ENCODE data around the gene CFD. TPM values are rescaled to one million over a fixed set of nuclear protein-coding genes. Genes with fewer than 3 reads are reported as not detected.
"Not testable (repeated sequence)": the region's sequence is repeated elsewhere in the genome, so short reads cannot be mapped to it uniquely, and the experiment has no call there.

CFD gene
- total RNA-seq, 2 experiments from 2014 or later: 0.60 to 1.4 TPM

- intact Hi-C loops (cut with micrococcal nuclease): no loop called here
- TF ChIP-seq CTCF (IDR thresholded peaks at IDR 0.05): no peak
- POLR2A ChIA-PET: no interaction called here
- no peak for DNase-seq
- H3K4me3 Mint-ChIP-seq: no peak overlapping the region
- peaks cover 3% of the 10 kb centered on the region for H3K4me1 Mint-ChIP-seq (ENCODE audit: low read depth)
- no peaks in the 10 kb centered on the region for H3K9me3 Mint-ChIP-seq
- CTCF ChIA-PET: no interaction called here
- no peaks in the 10 kb centered on the region for H3K36me3 Mint-ChIP-seq (ENCODE audit: low read depth)
- peaks cover 35% of the 10 kb centered on the region for H3K27me3 Mint-ChIP-seq
- no peak for ATAC-seq
- H3K27ac Mint-ChIP-seq: no peak overlapping the region
These were observed 15.5 kb upstream of the CFD start for GRCh38 chr19:843836-844545.

DNA sequence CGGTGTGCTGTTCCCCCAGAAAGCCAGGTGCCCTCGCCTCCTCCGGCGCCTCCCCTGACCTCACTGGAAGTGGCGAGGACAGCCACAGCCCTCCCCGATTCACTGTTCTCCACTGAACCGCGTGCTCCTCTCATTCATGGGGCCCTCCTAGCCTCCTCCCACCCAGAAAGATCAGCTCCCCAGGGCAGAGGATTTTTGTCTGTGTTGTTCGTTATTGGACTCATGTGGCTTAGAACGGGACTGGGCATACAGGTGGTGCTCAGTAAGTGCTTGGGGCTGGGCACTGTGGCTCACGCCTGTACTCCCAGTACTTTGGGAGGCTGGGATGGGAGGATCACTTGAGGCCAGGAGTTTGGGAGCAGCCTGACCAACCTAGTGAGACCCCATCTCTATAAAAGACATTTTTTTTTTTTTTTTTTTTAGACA, 14.9 kb upstream of the CFD start:
- intact Hi-C loops (cut with micrococcal nuclease): no loop called here
- H3K9me3 Mint-ChIP-seq: no peaks in the 10 kb centered on the region
- no peak for DNase-seq
- H3K27ac Mint-ChIP-seq: no peak overlapping the region
- no peak for TF ChIP-seq CTCF (IDR thresholded peaks at IDR 0.05)
- no peaks in the 10 kb centered on the region for H3K36me3 Mint-ChIP-seq (ENCODE audit: low read depth)
- H3K4me1 Mint-ChIP-seq (ENCODE audit: low read depth): peaks cover 3% of the 10 kb centered on the region
- POLR2A ChIA-PET: no interaction called here
- ATAC-seq: no peak
- CTCF ChIA-PET: interaction anchor here (1.4 kb wide), 1 partner anchor 12 kb away, joined by 5 read pairs; no protein-coding TSS in a partner anchor
- H3K4me3 Mint-ChIP-seq: no peak overlapping the region
- H3K27me3 Mint-ChIP-seq: peaks cover 38% of the 10 kb centered on the region

DNA sequence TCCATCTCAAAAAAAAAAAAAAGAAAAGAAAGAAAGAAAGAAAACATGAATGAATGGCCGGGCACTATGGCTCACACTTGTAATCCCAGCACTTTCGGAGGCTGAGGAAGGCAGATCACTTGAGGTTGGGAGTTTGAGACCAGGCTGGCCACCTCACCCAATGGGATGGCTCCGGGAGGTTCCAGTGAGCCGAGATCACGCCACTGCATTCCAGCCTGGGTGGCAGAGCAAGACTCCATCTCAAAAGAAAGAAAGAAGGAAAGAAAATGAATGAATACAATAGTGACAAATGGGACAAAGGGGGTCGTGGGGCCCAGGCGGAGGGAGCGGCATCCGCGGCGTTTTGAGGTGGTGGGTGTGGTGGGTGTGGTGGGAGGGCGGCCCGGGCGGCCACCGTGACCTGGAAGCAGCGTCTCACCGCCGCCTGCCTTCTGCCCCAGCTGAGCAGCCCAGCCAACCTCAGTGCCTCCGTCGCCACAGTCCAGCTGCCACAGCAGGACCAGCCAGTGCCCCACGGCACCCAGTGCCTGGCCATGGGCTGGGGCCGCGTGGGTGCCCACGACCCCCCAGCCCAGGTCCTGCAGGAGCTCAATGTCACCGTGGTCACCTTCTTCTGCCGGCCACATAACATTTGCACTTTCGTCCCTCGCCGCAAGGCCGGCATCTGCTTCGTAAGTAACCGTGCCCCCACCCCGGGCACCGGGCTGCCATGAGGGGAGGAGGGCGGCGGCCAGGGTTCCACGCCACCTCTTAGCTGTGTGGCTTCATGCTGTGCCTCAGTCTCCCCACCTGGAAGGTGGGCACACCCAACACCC, 13.6 kb upstream of the CFD start:
- no peak for TF ChIP-seq CTCF (IDR thresholded peaks at IDR 0.05)
- POLR2A ChIA-PET: no interaction called here
- ATAC-seq (no peak), DNase-seq (no peak)
- Mint-ChIP-seq H3K4me3 (no peak overlapping the region), H3K27me3 (peaks cover 40% of the 10 kb centered on the region), H3K9me3 (no peaks in the 10 kb centered on the region), H3K36me3 (ENCODE audit: low read depth) (no peaks in the 10 kb centered on the region), H3K4me1 (ENCODE audit: low read depth) (peaks cover 3% of the 10 kb centered on the region), H3K27ac (no peak overlapping the region)
- intact Hi-C loops (cut with micrococcal nuclease): no loop called here
- CTCF ChIA-PET: interaction anchor here (1.4 kb wide), 1 partner anchor 11 kb away, joined by 5 read pairs; no protein-coding TSS in a partner anchor

- POLR2A ChIA-PET: interaction anchor here (0.7 to 0.9 kb wide), 2 partner anchors 46 to 161 kb away, joined by 3 read pairs; no protein-coding TSS in a partner anchor
- Mint-ChIP-seq H3K27ac (no peak overlapping the region), H3K27me3 (peaks cover 33% of the 10 kb centered on the region), H3K4me3 (no peak overlapping the region), H3K9me3 (no peaks in the 10 kb centered on the region), H3K4me1 (ENCODE audit: low read depth) (peaks cover 3% of the 10 kb centered on the region), H3K36me3 (ENCODE audit: low read depth) (no peaks in the 10 kb centered on the region)
- intact Hi-C loops (cut with micrococcal nuclease): no loop called here
- no peak for ATAC-seq
- no peak for TF ChIP-seq CTCF (IDR thresholded peaks at IDR 0.05)
- CTCF ChIA-PET: no interaction called here
- no peak for DNase-seq
These were observed 11.0 kb upstream of the CFD start for GRCh38 chr19:848386-848921.

GRCh38 chr19:849195-849594, 10.3 kb upstream of the CFD start:
- ATAC-seq; H3K4me3 Mint-ChIP-seq; H3K36me3 Mint-ChIP-seq (ENCODE audit: low read depth); DNase-seq; H3K27ac Mint-ChIP-seq; intact Hi-C loops (cut with micrococcal nuclease); H3K4me1 Mint-ChIP-seq (ENCODE audit: low read depth); H3K9me3 Mint-ChIP-seq: not testable (repeated sequence)
- POLR2A ChIA-PET: interaction anchor here (0.9 kb wide), 1 partner anchor 46 kb away, joined by 3 read pairs; no protein-coding TSS in a partner anchor
- H3K27me3 Mint-ChIP-seq: peaks cover 33% of the 10 kb centered on the region
- CTCF ChIA-PET: interaction anchor here (1.1 kb wide), 2 partner anchors 9 to 80 kb away, joined by 3 to 4 read pairs; no protein-coding TSS in a partner anchor

Measured in activated CD8-positive, alpha-beta T cell treated with anti-CD3 and anti-CD28 coated beads for 36 hours (primary cell).